Middle frontal gyrus (tissue), 1 donor: ENCODE data around the gene STAT3.
"Not testable (repeated sequence)": the region's sequence is repeated elsewhere in the genome, so short reads cannot be mapped to it uniquely, and the experiment has no call there.

Experiments used
- DNase-seq: peaks from one replicate; pipeline ENCODE4 v3.0.0-alpha.2; 2015; ENCODE audit warnings: low spot score; ENCODE audit errors: extremely low spot score

Gene STAT3

DNA sequence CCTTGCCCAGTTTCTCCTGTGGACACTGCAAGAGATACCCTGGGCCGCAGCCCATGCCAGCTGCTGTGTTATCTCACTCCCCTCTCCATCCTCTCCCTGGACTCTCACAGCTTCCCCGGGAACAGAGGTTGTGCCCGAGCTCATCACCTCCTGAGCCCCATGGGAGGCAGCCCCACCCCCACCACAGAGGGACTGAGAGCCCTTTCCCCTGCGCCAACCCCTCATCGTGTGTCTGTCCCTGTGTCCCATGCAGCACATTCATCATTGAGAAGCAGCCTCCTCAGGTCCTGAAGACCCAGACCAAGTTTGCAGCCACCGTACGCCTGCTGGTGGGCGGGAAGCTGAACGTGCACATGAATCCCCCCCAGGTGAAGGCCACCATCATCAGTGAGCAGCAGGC, 87.2 kb downstream of the STAT3 start:
- no peak for DNase-seq

DNA sequence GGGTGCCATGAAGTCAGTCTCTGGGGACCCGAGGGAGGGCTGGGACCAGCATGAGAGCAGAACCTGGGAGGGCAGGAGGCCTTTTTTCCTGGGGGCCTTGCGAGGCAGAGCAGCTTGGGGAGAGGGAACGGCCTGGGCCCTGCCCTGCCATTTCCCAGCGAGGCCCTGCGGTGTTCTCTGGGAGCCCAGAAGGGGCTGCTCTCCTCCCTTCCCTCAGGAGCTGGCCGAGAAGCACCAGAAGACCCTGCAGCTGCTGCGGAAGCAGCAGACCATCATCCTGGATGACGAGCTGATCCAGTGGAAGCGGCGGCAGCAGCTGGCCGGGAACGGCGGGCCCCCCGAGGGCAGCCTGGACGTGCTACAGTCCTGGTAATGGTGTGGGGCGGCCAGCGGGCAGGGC, 88.3 kb downstream of the STAT3 start:
- DNase-seq: not testable (repeated sequence)

GRCh38 chr17:42299361-42299760, 88.9 kb downstream of the STAT3 start:
- not testable (repeated sequence) for DNase-seq

DNA sequence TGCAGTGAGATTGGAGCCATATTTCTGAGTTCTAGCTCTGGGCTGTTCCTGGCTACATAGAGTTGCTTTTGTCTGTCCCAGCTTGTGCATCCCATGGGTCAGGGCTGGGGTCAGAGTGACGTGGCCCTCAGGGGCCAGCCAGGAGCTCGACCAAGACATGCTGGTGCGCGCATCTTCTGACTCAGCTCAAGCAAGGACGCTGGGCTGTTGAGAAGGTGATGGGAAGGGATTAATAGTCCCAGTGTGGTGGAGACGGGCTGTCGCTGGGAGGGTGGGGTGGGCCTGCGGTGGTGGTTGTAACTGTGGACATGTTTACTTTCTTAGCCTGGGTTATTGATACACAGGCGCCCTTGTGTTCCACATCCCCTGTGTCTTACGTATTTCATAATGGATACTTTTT, 90.5 kb downstream of the STAT3 start:
- DNase-seq: not testable (repeated sequence)

- DNase-seq: no peak
Measured at GRCh38 chr17:42296012-42296411, 92.2 kb downstream of the STAT3 start.

GRCh38 chr17:42294469-42295398, 93.5 kb downstream of the STAT3 start:
- DNase-seq: no peak

DNA sequence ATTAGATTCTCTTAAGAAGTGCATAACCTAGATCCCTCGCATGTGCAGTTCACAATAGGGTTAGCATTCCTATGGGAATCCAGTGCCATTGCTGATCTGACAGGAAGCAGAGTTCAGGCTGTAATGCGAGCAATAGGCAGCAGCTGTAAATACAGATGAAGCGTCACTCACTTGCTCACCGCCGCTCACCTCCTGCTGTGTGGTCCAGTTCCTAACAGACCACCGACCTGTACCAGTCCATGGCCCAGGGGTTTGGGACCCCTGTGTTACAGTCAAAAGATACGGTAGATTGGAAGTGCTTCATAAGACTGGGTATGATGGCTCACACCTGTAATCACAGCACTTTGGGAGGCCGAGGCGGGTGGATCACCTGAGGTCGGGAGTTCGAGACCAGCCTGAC, 97.1 kb downstream of the STAT3 start:
- DNase-seq: no peak

DNA sequence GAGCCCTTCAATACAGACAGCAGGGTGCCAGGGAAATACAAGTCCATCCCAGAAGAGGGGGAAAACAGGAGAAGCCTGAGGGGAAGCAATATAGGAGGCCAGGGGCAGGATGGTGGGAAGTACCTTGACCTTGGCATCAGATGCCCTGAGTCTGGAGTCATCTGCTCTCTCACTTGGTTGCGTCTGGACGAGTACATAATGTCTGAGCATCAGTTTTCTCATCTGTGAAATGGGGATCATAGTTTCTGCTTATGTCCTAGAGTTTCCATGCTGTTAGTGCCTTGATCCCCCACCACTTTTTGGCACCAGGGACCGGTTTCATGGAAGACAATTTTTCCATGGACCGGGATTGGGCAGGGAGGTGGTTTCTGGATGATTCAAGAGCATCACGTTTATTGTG, 97.7 kb downstream of the STAT3 start:
- no peak for DNase-seq

DNA sequence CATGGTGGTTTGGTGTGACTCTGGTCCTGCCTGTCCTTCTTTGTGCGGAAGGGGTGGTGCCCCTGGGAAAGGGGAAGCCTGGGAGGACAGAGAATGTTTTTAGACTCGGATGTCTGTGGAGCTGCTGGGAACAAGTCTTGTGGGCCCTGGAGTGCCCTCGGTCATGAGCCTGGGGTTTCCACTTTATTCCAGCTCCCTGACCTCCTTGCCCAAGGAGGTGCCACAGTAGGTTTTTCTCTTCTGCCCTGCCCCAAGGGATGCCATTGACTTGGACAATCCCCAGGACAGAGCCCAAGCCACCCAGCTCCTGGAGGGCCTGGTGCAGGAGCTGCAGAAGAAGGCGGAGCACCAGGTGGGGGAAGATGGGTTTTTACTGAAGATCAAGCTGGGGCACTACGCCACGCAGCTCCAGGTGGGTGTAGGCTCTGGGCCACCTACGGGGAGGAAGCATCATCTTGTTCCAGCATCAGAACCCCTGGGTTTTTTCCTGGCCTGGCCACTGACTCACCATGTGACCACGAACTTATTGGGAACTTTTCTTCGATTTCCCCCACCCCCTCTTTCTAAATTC, 98.5 kb downstream of the STAT3 start:
- no peak for DNase-seq

DNA sequence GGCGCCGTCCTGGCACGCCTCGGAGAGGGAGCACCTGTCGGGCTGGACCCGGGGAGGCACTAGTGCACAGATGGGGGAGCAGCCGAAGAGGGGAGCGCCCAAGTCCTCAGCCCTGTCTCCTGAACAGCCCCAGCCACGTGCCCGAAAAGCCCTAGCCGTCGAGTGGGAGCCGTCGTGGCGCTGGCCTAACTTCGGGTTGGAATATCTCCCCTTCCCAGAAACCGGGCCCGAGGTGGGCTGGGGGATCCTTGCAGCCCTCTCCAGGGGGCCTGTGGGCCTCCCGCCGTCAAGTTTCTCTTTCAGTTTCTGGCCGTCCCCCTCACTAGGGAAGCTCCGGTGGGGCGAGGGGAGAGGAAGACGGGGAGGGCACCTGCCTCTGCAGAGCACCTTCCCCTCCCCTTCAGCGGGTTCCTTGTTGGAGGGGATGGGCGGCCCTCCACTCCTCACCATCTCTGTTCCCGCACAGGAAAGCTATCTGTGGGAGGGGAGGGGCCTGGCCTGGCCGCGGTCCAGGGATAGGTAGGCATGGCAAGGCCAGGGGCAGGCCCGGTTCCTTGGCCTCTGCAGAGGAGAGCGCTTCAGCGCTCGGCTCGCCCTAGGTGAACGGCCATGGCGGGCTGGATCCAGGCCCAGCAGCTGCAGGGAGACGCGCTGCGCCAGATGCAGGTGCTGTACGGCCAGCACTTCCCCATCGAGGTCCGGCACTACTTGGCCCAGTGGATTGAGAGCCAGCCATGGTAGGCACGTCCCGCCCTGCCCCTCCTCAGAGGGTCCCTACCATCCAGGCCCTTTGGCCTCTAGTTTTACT, 99.2 kb downstream of the STAT3 start:
- DNase-seq: no peak

DNA sequence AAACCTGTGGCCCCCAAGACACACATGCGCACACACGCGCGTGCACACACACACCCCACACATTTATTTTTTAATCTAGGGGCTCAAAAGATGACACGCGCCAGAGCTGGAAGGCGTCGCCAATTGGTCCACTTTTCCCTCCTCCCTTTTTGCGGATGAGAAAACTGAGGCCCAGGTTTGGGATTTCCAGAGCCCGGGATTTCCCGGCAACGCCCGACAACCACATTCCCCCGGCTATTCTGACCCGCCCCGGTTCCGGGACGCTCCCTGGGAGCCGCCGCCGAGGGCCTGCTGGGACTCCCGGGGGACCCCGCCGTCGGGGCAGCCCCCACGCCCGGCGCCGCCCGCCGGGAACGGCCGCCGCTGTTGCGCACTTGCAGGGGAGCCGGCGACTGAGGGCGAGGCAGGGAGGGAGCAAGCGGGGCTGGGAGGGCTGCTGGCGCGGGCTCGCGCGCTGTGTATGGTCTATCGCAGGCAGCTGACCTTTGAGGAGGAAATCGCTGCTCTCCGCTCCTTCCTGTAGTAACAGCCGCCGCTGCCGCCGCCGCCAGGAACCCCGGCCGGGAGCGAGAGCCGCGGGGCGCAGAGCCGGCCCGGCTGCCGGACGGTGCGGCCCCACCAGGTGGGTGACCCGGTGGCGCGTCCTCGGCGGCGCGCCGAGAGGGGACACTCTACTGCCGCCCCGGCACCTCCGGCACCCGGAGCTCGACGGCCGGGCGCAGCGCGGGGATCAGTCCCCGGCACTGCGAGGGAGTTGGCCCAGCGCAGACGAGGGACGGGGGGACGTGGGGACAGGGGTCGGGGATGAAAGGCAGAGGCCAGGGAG, 100.1 kb downstream of the STAT3 start, which contains the start of gene STAT5A:
Gene STAT5A (plus strand): TSS at position 522 of the 826 bp plus-strand sequence. CDS start 914 bp downstream, outside the sequence.
- DNase-seq: peak; percentile 26

DNA sequence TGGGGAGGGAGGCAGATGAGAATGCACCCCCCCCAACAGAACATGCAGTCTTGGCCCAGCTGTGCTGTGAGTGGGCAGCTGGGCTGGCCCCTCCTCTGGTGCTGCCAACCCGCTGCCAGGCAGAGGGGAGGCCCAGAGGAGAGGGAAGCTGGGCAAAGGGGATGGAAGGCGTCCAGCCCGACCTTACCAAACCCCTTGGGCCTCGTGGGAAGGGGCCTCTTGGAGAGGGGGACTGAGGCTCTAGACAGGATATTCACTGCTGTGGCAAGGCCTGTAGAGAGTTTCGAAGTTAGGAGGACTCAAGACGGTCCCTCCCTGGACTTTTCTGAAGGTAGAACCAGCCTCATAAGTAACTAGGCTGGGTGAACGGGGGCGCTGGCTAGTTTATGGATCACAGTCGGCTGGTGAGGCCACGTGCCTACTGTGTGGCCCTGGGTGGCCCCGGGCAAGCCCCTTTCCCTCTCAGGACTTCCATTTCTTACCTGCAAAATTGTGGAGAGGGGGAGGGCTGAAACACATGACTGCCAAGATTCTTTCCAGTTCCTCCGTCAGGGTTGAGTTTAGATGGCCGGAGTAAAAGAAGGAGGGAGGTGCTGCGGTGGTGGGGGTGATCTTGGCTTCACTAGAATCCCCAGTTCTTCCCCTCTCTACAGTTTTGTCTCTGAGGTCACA, 100.8 kb downstream of the STAT3 start:
- no peak for DNase-seq

DNA sequence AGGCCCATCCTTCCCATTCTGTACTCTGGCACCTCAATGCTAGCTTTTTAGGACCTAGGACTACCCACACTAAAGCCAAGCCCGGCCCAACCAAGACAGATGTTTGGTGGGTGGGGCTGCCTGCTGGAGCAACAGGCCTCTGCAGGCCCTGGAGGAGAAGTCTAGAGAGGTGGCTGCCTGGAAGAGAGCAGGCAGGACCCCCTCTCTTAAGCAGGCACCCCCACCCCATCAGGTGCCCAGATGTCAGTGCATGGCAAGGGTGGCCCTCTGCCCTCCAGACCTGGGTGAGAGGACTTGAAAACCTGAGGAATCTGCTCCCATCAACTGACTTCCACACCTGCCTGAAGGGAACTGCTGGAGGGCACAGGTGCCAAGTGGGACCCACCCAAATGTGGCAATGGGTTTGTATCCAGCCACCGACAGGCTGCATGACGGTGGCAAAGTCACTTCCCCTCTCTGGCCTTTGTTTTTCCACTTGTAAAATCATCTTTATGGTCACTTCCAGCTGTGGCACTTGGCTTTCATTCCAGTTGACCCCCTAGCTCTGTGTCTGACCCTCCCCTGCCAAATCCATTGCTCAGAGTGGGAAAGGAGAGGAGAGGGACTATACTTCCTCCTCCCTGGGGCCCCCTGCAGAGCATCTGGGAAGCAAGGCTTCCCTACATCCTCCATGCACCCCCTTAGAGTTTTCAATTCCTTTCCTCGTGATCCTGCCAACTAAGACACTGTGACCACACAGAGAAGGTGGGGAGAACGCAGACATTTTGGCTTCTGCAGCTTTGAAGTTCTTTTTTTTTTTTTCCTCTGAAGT, 101.6 kb downstream of the STAT3 start:
- DNase-seq: no peak

DNA sequence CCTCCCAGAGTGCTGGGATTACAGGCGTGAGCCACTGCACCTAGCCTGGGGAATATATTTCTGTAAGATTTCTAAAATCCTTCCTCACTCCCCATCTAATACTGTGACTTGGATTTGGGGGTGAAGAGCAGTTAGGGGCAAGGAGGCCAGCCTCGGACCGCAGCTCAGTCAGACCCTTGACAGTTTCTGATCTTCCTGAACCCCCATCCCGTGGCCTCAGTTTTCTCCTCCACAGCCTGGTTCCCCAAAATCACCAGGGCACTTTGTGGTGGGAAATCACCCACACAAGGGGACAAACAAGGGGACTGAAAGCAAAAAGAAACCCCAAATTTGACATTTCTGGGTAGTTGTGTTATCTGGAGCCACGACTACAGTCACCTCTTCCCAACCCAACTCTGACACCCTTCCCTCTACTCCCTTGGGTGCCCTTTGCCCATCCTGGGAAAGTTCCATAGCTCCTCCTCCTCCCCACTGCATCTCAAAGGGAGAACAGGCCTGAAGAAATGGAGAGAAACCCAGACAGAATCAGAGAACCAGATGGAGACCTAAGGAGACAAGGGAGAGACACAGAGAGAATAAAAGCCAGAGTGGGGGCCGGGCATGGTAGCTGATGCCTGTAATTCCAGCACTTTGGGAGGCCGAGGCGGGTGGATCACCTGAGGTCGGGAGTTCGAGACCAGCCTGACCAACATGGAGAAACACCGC, 102.7 kb downstream of the STAT3 start:
- no peak for DNase-seq

- DNase-seq: no peak
Measured at GRCh38 chr17:42284566-42284965, 103.7 kb downstream of the STAT3 start.

GRCh38 chr17:42284024-42284369, 104.2 kb downstream of the STAT3 start:
- DNase-seq: no peak

DNA sequence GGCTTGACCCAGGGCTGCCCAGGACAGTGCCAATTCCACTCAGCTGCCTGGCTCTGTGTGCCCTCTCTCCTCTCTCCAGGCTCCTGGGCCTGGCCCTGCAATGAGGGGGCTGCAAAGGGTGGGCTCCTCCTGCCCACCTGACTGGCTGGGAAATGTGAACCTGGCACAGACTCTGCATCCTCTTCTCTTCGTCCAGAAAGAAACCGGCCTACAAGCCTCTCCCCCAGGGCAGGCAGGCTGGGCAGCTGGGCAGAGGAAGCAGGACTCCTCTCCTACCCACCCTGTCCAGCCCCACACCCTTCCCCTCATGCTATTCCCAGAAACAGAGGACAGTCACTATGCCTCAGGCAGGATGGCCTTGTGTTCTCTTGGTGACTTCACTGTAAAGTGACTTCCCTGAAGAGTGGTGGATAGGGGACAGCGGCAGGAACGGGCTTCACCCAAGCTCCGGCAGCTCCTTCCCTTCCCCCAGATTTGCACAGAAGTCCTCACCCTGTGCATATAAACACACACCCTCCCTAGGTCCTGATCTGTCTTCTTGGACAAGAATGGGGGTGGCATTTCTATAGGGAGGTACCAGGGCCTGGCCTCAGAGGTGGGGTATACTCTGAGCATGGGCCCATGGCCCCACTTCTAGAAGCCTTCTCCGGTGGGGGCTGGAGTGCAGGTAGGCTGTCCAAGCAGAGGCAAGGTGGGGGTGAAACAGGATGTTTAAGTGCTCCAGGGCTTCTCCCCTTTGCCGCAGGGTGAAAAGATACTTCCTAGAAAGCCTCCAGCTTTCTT, 104.8 kb downstream of the STAT3 start:
- DNase-seq: no peak

- DNase-seq: no peak
Measured at GRCh38 chr17:42282478-42283080, 105.7 kb downstream of the STAT3 start.
